Naive thymus-derived CD8-positive, alpha-beta T cell (primary cell): ENCODE measurements around the gene LRRC72. TPM values are rescaled to one million over a fixed set of nuclear protein-coding genes. Genes with fewer than 3 reads are reported as not detected.
"Not testable (repeated sequence)": the region's sequence is repeated elsewhere in the genome, so short reads cannot be mapped to it uniquely, and the experiment has no call there.

Experiments
- ATAC-seq, 2 donors: fragments of 150-1000 bp; cut with Tn5 transposase in 1 of 2; sonication (Bioruptor Pico), chemical (Tn5 transposase) in 1 of 2; 1 replicate in 1 of 2; 2 replicates in 1 of 2; pipeline ENCODE4 v1.10.0; 2021; ENCODE audit warnings: mild to moderate bottlenecking in 2 of 2, moderate library complexity in 2 of 2
- POLR2A ChIA-PET: fragments of 350-600 bp; sonication (Branson Sonifier 250); formaldehyde crosslinking; loops from one replicate; lab custom pipeline; 2021; ENCODE audit warnings: antibody characterized with exemption; lab: Charles Lee
- DNase-seq, 10 donors: peaks; one replicate each; pipeline versions ENCODE4 v3.0.0 to v3.0.0-alpha.2; 2020 to 2022
- H3K27ac Mint-ChIP-seq, 10 donors: one replicate each; pipeline ENCODE4 v1.8.0; 2020 to 2022; ENCODE audit warnings: mild to moderate bottlenecking in 10 of 10, mixed read lengths in 10 of 10, moderate library complexity in 4 of 10, inconsistent platforms in 1 of 10
- H3K27me3 Mint-ChIP-seq, 5 donors: one replicate each; pipeline ENCODE4 v1.8.0; 2021 to 2022; ENCODE audit warnings: mixed read lengths in 5 of 5
- H3K36me3 Mint-ChIP-seq, 3 donors: one replicate each; pipeline ENCODE4 v1.8.0; 2020 to 2022; ENCODE audit warnings: mixed read lengths in 3 of 3, mild to moderate bottlenecking in 2 of 3, inconsistent platforms in 1 of 3
- H3K4me1 Mint-ChIP-seq, 4 donors: one replicate each; pipeline ENCODE4 v1.8.0; 2021 to 2022; ENCODE audit warnings: mixed read lengths in 4 of 4
- H3K4me3 Mint-ChIP-seq, 10 donors: one replicate each; pipeline ENCODE4 v1.8.0; 2020 to 2022; ENCODE audit warnings: mild to moderate bottlenecking in 10 of 10, mixed read lengths in 10 of 10, moderate library complexity in 6 of 10, inconsistent platforms in 1 of 10
- H3K9me3 Mint-ChIP-seq, 9 donors: one replicate each; pipeline ENCODE4 v1.8.0; 2020 to 2022; ENCODE audit warnings: mixed read lengths in 9 of 9, mild to moderate bottlenecking in 3 of 9, inconsistent platforms in 1 of 9, moderate library complexity in 1 of 9
- polyA plus RNA-seq, 3 donors: library from polyadenylated mRNA; unstranded; fragments of 300-500 nt; fragmentation: Illumina TruSeq; gene quantifications; one replicate each; pipeline ENCODE4 v1.2.3, GENCODE V29; 2021
- total RNA-seq, 8 experiments: library from RNA in 2 of 8; stranded (reverse) in 2 of 8; gene quantifications; one replicate each; pipeline ENCODE4 v1.2.3 and lab custom pipeline; 2021 to 2026

Gene LRRC72
- total and polyA plus RNA-seq, 5 experiments from 2014 or later: not detected

DNA sequence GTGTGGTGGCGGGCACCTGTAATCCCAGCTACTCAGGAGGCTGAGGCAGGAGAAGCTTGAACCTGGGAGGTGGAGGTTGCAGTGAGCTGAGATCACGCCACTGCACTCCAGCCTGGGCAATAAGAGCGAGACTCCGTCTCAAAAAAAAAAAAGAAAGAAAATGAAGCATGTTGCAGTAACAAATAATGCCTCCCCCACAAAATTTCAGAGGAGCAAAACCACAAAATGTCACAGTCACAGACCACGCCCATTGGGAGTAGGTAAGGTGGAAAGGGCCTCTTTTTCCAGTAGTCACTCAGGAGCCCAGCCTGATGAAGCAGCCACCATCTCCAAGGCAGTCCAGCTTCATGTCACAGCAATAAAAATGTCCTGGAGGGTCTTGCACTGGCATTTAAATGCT, 20.2 kb upstream of the LRRC72 start:
- H3K4me1 Mint-ChIP-seq, H3K9me3 Mint-ChIP-seq, POLR2A ChIA-PET, H3K4me3 Mint-ChIP-seq, ATAC-seq, H3K36me3 Mint-ChIP-seq, H3K27ac Mint-ChIP-seq, DNase-seq: not testable (repeated sequence)
- H3K27me3 Mint-ChIP-seq: peaks cover 0 to 18% (median 4%) of the 10 kb centered on the region in 5 donors

DNA sequence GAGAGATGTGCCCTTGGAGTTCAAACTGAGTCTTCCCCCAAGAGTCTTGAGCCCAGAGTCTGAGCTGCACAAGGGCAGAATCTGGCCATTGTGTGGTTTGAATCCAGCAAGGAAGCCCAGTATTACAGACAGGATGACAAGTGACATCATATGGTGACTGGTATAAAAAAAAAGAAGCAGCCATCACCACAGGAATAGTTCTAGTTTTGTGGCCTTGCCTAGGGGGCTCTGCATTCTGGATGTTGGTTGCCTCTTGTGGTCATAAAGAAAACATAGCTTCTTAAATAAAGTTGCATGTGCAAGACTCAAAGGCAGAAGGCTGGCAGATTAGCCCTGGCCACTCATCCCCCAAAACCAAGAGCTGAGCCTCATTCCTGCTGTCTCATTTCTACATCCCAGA, 16.8 kb upstream of the LRRC72 start:
- Mint-ChIP-seq H3K4me1 (peaks cover 0 to 2% (median 0%) of the 10 kb centered on the region in 4 donors), H3K27me3 (peaks cover 0 to 14% (median 2%) of the 10 kb centered on the region in 5 donors), H3K27ac (no peak overlapping the region), H3K4me3 (no peak overlapping the region), H3K36me3 (peaks cover 0 to 5% (median 0%) of the 10 kb centered on the region in 3 donors), H3K9me3 (peaks cover 0 to 5% (median 0%) of the 10 kb centered on the region in 9 donors)
- DNase-seq: no peak
- no peak for ATAC-seq
- POLR2A ChIA-PET: no interaction called here

DNA sequence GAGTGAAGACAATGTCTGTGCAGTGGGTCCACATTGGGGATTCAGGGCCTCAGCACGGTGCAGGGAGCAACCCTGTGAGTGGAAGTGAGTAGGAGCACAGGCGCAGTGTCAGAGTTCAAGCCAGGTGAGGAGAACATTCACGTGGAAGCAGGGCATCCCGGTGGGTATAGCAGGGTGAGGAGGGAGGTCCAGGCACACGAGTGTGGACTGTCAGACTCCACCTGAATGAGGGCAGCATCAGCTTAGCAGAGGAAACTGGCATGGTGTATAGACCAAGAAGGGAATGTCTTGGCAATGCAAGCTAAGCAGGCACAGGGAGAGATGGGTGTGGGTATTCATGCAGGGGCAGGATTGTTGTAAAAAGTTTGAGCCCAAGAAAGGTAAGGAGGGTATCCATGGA, 15.3 kb upstream of the LRRC72 start:
- H3K4me3 Mint-ChIP-seq: no peak overlapping the region
- peaks cover 0 to 11% (median 1%) of the 10 kb centered on the region in 5 donors for H3K27me3 Mint-ChIP-seq
- peaks cover 0 to 5% (median 0%) of the 10 kb centered on the region in 3 donors for H3K36me3 Mint-ChIP-seq
- DNase-seq (no peak), ATAC-seq (no peak)
- POLR2A ChIA-PET: no interaction called here
- no peaks in the 10 kb centered on the region for H3K4me1 Mint-ChIP-seq
- no peak overlapping the region for H3K27ac Mint-ChIP-seq
- H3K9me3 Mint-ChIP-seq: peaks cover 0 to 5% (median 0%) of the 10 kb centered on the region in 9 donors

DNA sequence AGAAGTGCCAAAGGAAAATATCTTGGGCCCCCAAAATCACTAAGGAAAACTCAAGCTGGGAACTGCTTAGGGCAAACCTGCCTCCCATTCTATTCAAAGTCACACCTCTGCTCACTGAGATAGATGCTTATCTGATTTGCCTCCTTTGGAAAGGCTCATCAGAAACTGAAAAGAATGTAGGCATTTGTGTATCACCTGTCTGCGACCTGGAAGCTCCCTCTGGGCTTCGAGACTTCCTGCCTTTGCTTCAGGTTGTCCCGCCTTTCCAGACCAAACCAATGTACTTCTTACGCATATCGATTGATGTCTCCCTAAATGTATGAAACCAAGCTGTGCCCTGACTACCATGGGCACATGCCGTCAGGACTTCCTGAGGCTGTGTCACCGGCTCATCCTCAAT, 14.5 kb upstream of the LRRC72 start:
- Mint-ChIP-seq H3K4me1 (no peaks in the 10 kb centered on the region), H3K27me3 (peaks cover 0 to 11% (median 1%) of the 10 kb centered on the region in 5 donors), H3K36me3 (peaks cover 0 to 5% (median 0%) of the 10 kb centered on the region in 3 donors), H3K9me3 (peaks cover 0 to 5% (median 0%) of the 10 kb centered on the region in 9 donors), H3K27ac (no peak overlapping the region), H3K4me3 (no peak overlapping the region)
- POLR2A ChIA-PET: no interaction called here
- DNase-seq (no peak), ATAC-seq (no peak)

DNA sequence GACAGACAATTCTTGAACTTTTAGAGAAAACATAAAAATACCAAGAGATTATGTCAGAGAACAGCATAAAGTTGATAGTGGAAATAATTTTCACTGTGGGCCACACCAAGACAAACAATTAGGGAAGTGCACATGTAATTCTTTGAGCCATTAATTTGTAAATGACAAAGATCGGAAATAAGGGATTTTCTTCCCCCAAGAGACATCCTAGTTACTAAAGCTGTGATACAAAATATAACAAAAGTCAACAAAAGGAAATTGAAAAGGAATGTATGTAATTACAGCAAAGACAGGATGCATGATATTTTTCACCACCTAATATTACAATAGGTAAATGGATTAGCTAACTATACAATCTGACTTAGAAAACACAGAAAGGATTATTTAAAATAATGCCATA, 12.4 kb upstream of the LRRC72 start:
- no peaks in the 10 kb centered on the region for H3K36me3 Mint-ChIP-seq
- H3K27ac Mint-ChIP-seq: no peak overlapping the region
- H3K4me1 Mint-ChIP-seq: no peaks in the 10 kb centered on the region
- peaks cover 0 to 5% (median 0%) of the 10 kb centered on the region in 9 donors for H3K9me3 Mint-ChIP-seq
- POLR2A ChIA-PET: no interaction called here
- ATAC-seq (no peak), DNase-seq (no peak)
- no peak overlapping the region for H3K4me3 Mint-ChIP-seq
- peaks cover 0 to 6% (median 0%) of the 10 kb centered on the region in 5 donors for H3K27me3 Mint-ChIP-seq

DNA sequence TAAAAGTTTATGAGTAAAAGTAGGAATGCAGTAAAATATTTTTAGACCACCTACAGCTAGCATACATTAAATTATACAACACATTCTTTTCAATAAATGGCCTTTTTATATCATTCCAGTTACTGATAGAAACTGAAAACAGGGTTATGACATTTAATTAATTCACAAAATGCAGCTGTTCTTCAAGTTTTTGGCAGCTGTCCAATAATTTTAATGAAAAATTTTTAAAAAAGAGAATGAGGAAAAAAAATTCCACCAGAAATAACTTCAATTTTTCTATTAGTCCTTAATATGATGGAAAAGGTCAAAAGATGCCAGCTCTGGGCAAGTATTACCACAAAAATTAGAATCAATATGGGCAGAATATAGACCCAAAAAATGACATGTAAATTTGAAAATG, 11.9 kb upstream of the LRRC72 start:
- no peak overlapping the region for H3K27ac Mint-ChIP-seq
- no peaks in the 10 kb centered on the region for H3K4me1 Mint-ChIP-seq
- DNase-seq (no peak), ATAC-seq (no peak)
- H3K9me3 Mint-ChIP-seq: peaks cover 0 to 5% (median 0%) of the 10 kb centered on the region in 9 donors
- H3K27me3 Mint-ChIP-seq: peaks cover 0 to 6% (median 0%) of the 10 kb centered on the region in 5 donors
- POLR2A ChIA-PET: no interaction called here
- H3K36me3 Mint-ChIP-seq: no peaks in the 10 kb centered on the region
- no peak overlapping the region for H3K4me3 Mint-ChIP-seq

DNA sequence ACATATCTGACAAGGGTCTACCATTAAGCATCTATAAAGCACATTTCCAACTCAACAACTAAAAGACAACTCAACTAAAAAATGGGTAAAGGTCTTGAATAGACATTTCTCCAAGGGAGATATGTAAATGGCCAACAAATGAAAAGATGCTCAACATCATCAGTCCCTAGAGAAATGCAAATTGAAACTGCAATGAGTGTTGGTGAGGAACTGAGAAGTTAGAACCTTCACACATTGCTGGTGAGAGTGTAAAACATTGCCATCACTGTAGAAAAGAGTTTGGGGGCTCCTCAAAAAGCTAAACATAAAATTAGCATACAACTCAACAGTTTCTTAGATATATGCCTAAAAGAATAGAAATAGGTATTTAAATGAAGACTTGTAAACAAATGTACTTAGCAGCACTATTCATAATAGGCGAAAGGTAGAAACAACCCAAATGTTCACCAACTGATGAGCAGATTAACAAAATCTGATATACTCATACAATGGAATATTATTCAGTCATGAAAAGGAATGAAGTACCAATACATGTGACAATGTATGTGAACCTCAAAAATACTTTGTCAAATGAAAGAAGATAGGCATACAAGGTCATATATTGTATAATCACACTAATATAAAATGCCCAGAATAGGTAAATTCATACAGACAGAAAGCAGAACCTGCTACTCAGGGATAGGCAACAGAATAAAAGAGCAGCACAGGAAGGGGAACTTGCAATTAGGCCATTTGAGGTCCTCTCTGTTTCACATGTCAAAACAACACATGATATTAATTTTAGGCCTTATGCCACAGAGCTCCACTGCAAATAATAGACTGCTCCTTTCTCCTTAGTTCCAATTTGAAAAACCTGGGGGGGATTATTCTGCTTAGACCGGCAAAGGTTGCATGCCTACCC, 10.6 kb upstream of the LRRC72 start:
- H3K27me3 Mint-ChIP-seq: peaks cover 0 to 6% (median 3%) of the 10 kb centered on the region in 5 donors
- no peak for DNase-seq
- no peak for ATAC-seq
- H3K4me1 Mint-ChIP-seq: no peaks in the 10 kb centered on the region
- H3K9me3 Mint-ChIP-seq: peaks cover 0 to 5% (median 2%) of the 10 kb centered on the region in 9 donors
- no peak overlapping the region for H3K4me3 Mint-ChIP-seq
- no peak overlapping the region for H3K27ac Mint-ChIP-seq
- POLR2A ChIA-PET: no interaction called here
- peaks cover 0 to 3% (median 0%) of the 10 kb centered on the region in 3 donors for H3K36me3 Mint-ChIP-seq

DNA sequence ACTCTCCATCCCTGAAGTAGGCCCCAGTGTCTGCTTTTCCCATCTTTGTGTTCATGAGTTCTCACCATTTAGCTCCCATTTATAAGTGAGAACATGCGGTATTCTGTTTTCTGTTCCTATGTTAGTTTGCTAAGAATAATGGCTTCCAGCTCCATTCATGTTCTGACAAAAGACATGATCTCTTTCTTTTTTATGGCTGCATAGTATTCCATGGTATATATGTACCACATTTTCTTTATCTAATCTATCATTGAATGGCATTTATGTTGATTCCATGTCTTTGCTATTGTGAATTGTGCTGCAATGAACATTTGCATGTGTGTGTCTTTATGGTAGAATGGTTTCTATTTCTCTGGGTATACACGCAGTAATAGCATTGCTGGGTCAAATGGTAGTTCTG, 6.6 kb upstream of the LRRC72 start:
- ATAC-seq, H3K27ac Mint-ChIP-seq, POLR2A ChIA-PET, H3K9me3 Mint-ChIP-seq, DNase-seq, H3K36me3 Mint-ChIP-seq, H3K27me3 Mint-ChIP-seq, H3K4me1 Mint-ChIP-seq, H3K4me3 Mint-ChIP-seq: not testable (repeated sequence)

DNA sequence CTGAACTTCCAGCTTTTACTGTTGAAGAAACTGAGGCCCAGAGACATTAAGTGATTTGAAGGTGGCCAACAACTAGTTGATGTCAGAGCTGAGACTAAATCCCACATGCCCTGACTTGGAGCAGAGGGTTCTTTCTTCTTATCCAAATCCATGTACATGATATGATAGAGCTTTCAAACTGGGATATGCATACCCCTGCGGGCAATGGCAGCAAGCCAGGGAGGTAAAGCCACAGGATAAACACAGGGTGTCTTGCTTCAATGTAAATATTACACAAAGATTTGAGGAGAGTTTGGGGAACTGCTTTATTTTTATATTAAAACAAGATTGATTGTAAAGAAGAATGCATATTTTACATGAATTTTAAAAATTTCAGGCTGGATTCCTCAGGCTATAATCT, 2.3 kb upstream of the LRRC72 start:
- H3K4me3 Mint-ChIP-seq: no peak overlapping the region
- DNase-seq: no peak
- H3K9me3 Mint-ChIP-seq: peaks cover 0 to 4% (median 0%) of the 10 kb centered on the region in 9 donors
- peaks cover 0 to 2% (median 0%) of the 10 kb centered on the region in 4 donors for H3K4me1 Mint-ChIP-seq
- no peak overlapping the region for H3K27ac Mint-ChIP-seq
- POLR2A ChIA-PET: no interaction called here
- peaks cover 0 to 7% (median 3%) of the 10 kb centered on the region in 5 donors for H3K27me3 Mint-ChIP-seq
- ATAC-seq: no peak
- H3K36me3 Mint-ChIP-seq: peaks cover 0 to 3% (median 0%) of the 10 kb centered on the region in 3 donors

DNA sequence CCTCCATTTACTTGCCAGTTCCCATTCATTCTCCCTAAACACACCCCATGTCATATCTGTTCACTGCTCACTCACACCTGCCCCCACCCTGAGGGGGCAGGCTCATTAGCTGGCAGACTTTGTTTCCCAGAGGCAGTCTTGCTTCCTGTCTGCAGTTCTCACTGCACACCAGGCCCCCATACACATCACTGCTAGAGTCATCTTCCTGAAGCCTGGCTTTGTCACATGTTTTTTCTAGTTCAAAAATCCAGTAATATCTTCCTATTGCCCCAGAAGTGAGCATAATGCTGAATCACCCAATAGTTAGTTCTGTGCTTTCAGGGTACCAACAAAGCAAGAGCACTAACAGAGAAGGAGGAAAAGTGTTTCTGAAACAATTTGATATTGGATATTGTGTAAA, 1.9 kb downstream of the LRRC72 start:
- Mint-ChIP-seq H3K4me1 (peaks cover 0 to 2% (median 0%) of the 10 kb centered on the region in 4 donors), H3K36me3 (no peaks in the 10 kb centered on the region), H3K27ac (no peak overlapping the region), H3K9me3 (no peaks in the 10 kb centered on the region), H3K4me3 (no peak overlapping the region), H3K27me3 (no peaks in the 10 kb centered on the region)
- ATAC-seq (no peak), DNase-seq (no peak)
- POLR2A ChIA-PET: no interaction called here

DNA sequence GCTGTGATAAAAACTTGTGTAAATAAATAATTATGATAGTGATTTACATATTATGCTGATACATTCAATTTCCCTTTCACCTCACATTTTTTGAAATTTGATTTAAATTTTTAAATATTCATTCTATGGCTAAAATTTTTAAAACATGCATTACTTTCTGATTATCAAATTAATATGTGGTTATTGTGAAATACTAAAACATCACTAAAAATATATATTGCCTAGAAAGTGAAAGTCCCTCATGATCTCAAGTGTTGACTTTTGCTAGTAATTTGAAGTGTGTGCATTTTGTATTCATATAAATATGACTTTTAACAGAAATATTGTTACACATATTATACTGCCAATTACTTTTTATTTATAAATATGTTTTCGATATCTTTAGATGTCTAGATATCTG, 3.1 kb downstream of the LRRC72 start:
- peaks cover 0 to 2% (median 0%) of the 10 kb centered on the region in 4 donors for H3K4me1 Mint-ChIP-seq
- POLR2A ChIA-PET: no interaction called here
- ATAC-seq (no peak), DNase-seq (no peak)
- no peak overlapping the region for H3K27ac Mint-ChIP-seq
- no peaks in the 10 kb centered on the region for H3K9me3 Mint-ChIP-seq
- H3K4me3 Mint-ChIP-seq: no peak overlapping the region
- H3K36me3 Mint-ChIP-seq: no peaks in the 10 kb centered on the region
- H3K27me3 Mint-ChIP-seq: no peaks in the 10 kb centered on the region

DNA sequence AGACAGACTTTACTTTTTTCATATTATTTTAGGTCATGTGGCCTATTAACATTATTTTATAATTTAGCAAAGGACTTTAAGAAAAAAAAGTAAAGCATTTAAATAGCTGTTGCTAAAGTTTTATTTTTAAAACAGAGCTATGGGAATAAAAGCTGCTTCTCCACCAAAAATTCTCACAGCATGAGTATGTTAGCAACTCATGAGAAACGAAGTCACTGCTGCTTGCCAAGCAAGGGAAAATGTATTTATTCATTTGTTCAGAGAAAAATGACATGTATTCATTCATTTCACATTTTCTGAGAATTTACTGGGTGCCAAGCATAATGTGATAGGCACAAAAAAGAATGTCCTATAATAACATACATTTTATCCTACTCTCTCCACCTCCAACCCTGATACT, 5.1 kb downstream of the LRRC72 start:
- DNase-seq: no peak
- H3K36me3 Mint-ChIP-seq: no peaks in the 10 kb centered on the region
- H3K27me3 Mint-ChIP-seq: no peaks in the 10 kb centered on the region
- H3K9me3 Mint-ChIP-seq: no peaks in the 10 kb centered on the region
- POLR2A ChIA-PET: no interaction called here
- H3K4me3 Mint-ChIP-seq: no peak overlapping the region
- no peak for ATAC-seq
- peaks cover 0 to 2% (median 0%) of the 10 kb centered on the region in 4 donors for H3K4me1 Mint-ChIP-seq
- no peak overlapping the region for H3K27ac Mint-ChIP-seq

DNA sequence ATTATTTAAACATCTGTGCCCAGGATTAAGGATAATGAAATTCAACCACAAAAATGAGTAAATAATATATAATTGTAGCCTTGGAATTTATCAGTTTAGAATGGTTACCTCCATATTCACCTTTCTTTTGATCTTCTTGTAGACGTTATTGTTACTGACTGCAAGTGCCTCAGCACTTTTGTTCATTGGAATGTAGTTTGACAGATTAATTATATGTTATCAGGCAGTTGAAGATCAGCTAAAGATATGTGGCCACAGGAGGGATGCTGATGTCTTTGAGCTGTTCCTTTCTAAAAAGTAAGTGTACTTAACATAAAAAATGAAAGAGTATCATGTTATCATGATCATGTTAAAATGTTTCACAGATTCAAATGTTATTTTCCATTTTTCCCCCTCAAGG, 5.6 kb downstream of the LRRC72 start:
- no peak for ATAC-seq
- H3K4me1 Mint-ChIP-seq: peaks cover 0 to 2% (median 0%) of the 10 kb centered on the region in 4 donors
- no peaks in the 10 kb centered on the region for H3K36me3 Mint-ChIP-seq
- no peak overlapping the region for H3K27ac Mint-ChIP-seq
- POLR2A ChIA-PET: no interaction called here
- no peak for DNase-seq
- H3K9me3 Mint-ChIP-seq: no peaks in the 10 kb centered on the region
- no peak overlapping the region for H3K4me3 Mint-ChIP-seq
- no peaks in the 10 kb centered on the region for H3K27me3 Mint-ChIP-seq
